ENCODE data around the gene SBF2.

GRCh38 chr11:10192036-10192435, 102.0 kb downstream of the SBF2 start:
- TF ChIP-seq GABPA (IDR thresholded peaks at IDR 0.05; ENCODE audit: low read depth) = no peak
- no peak for TF ChIP-seq POLR2AphosphoS5 (IDR thresholded peaks at IDR 0.05; ENCODE audit: low read depth)
- TF ChIP-seq, protein P1, sequence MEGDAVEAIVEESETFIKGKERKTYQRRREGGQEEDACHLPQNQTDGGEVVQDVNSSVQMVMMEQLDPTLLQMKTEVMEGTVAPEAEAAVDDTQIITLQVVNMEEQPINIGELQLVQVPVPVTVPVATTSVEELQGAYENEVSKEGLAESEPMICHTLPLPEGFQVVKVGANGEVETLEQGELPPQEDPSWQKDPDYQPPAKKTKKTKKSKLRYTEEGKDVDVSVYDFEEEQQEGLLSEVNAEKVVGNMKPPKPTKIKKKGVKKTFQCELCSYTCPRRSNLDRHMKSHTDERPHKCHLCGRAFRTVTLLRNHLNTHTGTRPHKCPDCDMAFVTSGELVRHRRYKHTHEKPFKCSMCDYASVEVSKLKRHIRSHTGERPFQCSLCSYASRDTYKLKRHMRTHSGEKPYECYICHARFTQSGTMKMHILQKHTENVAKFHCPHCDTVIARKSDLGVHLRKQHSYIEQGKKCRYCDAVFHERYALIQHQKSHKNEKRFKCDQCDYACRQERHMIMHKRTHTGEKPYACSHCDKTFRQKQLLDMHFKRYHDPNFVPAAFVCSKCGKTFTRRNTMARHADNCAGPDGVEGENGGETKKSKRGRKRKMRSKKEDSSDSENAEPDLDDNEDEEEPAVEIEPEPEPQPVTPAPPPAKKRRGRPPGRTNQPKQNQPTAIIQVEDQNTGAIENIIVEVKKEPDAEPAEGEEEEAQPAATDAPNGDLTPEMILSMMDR (IDR thresholded peaks at IDR 0.05; ENCODE audit: insufficient read depth, low read length) = no peak
